Limb (tissue), 2 donors: ENCODE measurements around the gene FAM13B.
"Not testable (repeated sequence)": the region's sequence is repeated elsewhere in the genome, so short reads cannot be mapped to it uniquely, and the experiment has no call there.

ENCODE experiments used
- DNase-seq, 2 donors: peaks; one replicate each; pipeline ENCODE4 v3.0.0-alpha.2; 2016; ENCODE audit errors: extremely low spot score in 2 of 2

Gene FAM13B

DNA sequence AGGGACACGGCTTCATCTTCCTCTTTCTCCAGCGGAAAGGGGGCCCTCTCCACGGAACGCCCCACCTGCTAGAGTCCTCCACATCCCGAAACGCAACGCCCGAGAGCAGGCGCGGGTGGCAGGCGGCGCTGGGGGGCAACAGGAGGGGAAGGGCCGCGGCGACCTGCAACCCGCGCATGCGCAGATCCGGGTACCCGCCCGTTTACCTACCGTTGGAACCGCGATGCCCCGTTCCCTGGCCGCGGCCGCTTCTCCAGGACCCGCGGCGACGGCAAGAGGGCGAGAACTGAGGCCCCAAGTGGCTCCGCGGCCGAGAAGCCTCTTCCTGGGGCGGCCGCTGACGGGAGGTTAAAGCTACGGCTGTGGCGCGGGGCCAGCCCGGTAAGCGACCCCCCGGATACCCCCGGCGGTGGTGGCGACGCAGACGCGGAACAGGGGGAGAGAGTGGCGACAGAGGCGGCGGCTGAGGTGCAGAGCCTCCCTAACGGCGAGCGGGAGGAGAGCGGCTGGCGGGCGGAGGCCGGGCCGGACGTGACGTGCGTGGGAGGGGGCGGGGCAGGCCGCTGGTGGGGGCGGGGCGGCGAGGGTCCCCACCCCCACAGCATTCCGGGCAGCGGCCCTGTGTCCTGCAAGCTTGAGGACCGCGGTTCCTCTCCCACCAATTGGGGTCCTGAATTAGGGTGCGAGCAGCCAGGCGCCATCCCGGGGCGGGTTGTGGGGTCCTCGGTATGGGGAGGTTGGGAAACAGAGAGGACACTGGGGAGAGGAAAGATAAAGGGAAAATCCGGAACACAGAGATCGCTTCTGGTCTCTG lies at the start of gene FAM13B:
Gene FAM13B, minus strand, starts transcription at position 508 of the 814 bp plus-strand sequence. CDS start 13,968 bp downstream, outside the sequence.
- DNase-seq = peak; percentile 84 to 95

DNA sequence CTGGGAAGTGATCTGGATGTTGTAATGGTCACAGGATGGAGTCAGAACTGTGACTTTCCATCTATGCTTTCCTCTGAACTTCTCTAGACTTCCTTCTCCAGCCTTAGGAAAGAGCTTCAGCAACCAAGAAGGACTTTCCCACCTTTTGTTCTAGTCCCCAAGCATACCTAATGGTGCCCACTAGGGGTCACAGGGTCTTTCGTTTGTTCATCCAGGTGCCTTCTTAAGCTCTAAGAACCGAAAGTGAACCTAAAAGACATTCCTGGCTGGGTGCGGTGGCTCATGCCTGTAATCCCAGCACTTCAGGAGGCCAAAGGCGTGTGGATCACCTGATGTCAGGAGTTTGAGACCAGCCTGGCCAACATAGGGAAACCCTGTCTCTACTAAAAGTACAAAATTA lies 49.2 kb upstream of the FAM13B start:
- no peak for DNase-seq

DNA sequence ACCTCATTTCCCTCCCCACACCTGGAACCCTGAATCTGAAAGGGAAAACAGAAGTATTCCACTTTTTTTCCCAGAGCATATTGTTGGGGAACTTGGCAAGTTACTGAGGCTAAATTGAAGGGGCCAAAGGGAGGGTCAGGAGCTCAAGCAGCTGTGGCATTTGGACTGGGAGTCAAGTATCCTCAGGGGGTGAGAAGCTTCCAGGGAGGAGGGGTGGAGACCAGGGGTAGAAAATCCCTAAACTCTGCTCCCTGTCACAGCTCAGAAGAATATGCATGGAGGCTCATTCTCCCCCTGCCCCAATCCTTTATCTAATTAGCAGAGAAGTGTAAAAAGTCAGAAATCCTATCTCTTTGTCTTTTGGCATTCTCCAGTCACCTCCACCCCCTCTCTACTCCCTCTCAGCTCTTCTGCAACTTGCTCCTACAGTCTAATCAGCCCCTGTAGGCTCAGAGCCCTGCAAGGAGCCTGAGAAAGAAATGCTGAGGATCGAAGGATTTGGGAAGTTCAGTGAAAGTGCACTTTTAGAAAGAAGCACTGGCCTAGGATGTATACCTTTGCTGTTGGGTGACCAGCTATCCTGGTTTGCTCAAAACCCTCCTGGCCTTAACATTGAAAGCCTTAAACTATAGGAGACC lies 45.2 kb upstream of the FAM13B start:
- no peak for DNase-seq

DNA sequence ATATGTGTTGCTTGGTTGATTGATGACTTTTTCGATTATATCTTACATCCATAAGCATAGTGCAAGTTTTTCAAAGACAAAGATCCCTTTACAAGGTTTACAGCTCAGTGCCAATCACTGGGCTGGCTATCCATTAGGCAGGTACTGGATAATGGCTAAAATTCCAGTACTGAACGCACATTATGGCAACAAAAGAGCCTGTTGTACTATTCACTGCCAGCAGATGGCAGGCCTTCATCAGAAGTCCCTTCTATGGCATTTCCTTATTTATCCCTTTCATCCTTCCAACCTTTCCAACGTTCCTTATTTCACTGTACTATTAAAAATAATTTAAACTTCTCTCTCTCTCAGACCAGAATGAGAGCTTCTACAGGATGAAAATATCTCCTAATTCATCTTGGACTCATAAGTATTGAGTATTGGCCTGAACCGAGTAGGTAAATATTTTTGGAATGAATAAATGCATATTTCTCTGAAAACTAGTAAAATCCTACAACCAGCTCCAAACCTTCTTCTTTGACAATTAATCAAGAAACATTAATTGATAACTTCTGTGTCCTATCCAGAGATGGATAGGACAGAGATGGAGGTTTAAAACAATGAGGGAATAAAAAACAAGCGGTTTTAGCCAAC lies 44.3 kb upstream of the FAM13B start:
- peak; percentile 64 to 65 for DNase-seq

DNA sequence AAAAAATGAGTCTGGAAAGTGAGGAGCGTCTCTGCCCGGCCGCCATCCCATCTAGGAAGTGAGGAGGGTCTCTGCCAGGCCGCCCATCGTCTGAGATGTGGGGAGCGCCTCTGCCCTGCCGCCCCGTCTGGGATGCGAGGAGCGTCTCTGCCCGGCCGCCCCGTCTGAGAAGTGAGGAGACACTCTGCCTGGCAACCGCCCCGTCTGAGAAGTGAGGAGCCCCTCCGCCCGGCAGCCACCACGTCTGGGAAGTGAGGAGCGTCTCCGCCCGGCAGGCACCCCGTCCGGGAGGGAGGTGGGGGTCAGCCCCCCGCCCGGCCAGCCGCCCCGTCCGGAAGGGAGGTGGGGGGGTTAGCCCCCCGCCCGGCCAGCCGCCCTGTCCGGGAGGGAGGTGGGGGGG lies 37.1 kb upstream of the FAM13B start:
- DNase-seq = not testable (repeated sequence)

DNA sequence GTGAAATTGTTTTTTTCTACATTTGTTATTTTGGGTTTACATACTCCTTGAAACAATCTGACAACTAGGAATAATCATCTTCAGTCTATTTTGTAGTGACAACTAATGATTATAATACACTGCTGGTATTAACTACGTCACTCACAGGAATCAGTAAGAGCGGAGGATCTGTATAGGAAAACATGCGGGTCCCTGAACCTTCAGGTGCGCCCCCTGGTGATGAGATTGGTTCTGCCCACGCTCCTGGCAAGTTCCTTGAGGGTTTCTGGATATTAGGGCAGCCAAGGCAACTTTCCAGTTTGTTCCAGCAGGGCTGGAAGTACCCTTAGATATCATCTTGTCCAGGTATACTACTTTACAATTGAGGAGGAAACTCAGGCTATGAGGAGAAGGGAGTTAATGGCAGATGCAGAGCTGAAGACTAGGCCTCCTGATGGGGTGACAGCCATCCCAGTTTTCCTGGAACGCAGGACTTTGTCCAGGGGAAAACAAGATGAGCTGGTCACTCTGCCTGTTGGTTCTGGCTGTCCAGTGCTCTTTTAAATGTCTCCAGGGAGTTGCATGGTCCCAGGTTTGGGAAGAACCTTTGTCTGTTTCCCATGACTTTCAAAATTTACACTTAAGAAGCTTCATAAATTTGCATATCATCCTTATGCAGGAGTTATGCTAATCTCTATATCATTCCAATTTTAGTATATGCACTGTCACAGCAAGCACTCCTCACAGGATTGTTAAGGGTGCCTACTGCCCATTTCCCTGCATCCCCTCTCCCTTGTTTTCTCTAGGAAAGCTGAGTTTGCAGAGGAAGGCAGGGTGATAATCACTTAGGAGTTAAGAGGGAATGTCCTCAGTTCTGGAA lies 36.1 kb upstream of the FAM13B start:
- DNase-seq = peak in 1 of 2 donors; percentile 55

DNA sequence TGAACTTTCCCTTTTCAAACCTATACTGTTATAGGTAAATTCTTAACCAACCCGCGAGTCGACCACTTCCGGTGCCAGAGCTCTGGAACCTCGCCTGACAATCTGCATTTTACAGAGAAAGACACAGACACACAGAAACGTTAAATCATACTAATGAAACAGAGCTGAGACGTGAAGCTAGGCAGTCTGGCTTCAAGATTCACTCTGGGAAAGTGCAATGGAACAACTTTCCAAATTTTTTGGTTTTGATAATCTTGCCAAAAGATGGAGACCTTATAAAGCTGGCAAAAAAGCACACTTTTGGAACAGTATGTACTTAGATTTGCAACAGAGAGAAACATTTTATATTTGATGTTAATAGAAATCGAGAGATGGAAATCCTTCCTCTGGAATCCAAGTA lies 35.1 kb upstream of the FAM13B start:
- DNase-seq = no peak

DNA sequence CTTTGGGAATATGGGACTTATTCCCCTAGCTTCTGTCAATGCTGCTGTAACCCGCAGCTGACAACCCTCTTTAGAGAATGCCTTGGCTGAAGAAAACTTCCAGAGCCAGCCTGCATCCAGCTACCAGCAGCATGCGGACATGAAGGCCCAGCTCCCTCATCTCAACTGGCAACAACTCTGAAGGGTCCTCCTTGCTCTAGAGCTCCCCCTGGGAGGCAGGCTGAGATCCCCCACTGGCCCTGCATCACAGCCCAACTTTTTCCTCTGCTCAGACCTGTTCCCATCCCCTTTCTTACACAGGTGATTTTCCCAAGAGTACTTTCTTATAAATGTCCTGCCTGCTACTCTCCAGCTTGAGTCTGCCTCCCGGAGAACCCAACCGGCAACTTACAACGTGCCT lies 32.2 kb upstream of the FAM13B start:
- DNase-seq = no peak

DNA sequence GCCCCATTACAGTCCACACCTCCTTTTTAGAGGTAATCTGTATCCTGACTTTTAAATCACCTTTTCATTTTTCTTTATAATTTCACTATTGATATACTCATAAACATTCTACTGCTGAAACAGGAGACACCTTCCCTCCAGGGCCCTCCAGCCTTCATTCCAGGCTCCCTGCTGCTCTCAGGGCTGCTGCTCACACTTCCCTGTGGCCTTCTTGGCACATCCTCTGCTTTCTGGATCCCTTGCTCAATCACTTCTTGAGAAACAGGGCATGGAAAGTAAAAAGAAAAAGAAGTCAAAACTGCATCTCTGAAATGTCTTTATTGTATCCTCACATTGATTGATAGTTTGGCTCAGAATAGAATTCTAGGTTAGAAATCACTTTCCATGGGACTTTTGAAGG lies 31.6 kb upstream of the FAM13B start:
- DNase-seq = no peak

DNA sequence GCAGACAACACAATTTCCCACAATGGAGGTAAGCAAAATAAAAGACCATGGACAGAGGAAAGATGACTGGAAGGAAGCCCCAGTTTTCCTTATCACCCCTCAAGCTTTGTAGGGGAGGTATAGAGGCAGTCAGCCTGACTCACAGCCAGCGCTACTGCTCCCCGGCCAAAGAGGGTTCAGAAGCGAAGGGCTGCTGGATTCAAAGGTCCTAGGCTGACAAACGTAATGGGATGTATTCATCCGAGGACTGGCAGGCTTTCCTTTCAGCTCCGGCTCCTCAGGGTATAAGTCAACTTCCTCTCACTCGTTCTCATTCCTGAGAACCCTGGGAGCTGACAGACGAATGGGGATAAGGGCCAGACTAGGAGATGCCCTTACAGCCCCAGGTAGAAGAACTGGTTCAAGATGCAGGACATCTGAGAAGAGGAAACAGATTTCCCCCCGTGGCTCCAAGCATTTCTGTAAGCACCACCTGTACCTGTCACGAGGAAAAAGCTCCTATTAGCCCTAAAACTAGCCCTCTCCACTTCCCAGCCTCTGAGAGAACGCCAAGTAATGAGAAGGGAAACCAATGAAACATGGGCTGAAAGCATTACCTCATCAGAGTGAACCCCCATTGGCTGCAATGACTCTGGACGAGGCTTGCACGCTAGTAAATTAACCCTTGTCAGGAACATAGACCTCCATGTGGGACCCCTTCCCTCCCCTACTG lies 22.1 kb upstream of the FAM13B start:
- peak in 1 of 2 donors; percentile 27 for DNase-seq

DNA sequence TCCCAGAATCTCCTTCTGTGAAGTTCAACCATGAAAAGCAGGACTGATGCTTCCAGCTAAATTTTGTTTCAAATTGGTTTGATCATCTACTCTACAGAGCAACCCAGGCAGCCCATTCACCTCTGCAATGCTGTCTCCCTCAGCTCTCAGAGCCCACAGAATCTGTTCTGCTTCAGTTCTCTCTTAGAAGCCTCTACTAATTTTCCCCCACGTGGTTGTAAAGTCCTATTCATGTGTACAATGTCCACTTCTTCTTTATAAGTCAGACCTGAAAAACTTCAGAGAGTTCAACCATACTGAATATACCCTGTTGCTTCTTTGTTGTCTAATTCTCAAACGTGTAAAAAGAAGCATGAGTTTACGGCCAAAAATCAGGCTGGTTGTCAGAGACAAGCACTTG lies 21.3 kb upstream of the FAM13B start:
- DNase-seq = no peak

DNA sequence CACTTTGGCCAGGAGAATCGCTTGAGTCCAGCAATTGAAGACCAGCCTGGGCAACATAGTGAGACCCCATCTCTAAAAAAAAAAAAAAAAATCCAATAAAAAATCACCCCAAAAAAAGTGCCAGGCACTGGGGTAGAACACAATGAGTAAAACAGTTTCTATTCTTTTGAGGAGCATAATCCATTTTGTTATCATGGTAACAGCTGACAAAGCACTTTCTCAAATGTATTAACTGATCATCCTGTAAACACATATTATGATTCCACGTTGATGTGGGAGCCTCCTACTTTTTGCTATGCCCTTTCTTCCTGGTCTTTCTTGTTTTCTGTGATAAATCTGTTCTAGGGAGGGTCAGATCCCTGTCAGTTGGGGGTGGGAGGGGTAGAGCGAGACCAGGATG lies 20.7 kb upstream of the FAM13B start:
- DNase-seq = no peak

DNA sequence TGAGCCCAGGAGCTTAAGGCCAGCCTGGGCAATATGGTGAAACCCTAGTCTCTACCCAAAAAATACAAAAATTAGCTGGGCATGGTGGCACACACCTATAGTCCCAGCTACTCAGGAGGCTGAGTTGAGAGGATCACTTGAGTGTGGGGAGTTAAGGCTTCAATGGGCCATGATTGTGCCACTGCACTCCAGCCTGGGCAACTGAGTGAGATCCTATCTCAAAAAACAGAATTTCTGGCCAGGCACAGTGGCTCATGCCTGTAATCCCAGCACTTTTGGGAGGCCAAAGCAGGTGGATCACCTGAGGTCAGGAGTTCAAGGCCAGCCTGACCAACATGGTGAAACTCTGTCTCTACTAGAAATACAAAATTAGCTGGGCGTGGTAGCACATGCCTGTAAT lies 19.8 kb upstream of the FAM13B start:
- not testable (repeated sequence) for DNase-seq

DNA sequence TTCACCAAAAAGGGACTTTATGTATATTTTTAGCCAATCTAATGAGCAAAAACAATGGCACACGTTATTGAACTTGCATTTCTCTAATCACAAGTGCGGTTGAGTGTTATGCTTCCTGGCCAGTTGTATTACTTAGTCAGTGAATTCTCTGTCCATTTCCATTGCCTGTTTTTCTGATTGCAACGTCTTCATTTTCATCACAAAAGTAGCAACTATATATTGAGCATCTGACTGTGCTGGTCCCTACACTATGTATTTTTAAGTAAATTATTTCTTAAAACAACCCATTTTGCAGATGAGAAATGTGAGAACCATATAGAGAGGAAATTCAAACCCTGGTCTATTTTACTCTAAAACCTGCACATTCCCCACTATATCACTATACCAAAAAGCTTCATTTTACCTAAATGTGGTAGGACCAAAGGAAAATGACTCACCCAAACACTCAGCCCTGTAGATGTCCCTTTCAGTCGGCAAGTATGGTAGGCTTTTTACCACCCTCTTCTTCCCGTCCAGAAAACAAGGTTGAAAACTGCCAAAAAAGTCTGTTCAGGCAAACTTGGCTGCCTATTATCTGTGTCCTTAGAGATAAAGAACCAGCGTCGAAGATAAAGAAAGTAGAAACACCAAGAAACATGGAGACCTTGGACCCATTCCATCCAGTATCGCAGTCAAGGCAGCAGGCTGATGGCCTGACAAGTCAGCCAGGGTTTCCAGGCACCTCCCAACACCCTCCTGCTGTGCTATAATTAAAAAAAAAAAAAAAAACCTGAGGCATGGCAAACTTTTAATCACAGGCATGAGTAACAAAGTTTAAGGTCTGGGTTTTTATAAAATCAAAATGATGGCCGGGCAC lies 18.8 kb upstream of the FAM13B start:
- DNase-seq = no peak

DNA sequence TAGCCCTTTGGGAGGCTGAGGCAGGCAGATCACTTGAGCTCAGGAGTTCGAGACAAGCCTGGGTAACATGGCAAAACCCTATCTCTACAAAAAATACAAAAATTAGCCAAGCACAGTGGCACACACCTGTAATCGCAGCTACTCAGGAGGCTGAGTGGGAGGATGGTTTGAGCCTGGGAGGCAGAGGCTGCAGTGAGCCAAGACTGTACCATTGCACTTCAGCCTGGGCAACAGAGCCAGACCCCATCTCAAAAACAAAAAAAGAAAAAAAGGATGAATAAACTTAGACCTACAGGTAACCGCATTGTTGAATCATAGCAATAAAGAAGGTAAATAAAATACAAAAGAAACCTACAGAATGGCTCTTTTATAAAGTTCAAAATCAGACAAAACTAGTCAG lies 12.4 kb upstream of the FAM13B start:
- DNase-seq = not testable (repeated sequence)

DNA sequence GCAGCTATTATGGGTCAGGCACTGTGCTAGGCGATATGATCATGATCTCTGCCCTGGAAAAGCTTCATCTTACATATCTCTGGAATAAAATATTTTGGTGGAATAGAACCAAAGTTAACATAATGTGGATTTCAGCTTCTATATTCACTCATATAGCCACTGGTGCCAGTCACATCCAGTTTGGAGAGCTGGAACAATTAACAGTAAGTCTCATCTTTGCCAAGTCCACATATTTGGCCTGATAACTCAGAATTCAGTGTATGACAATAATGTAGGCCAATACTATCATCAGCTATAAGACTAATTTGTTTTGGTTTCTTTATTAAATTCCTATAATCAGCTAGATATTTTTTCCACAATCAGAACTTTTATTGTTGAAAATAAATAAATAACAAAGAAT lies 5.9 kb upstream of the FAM13B start:
- DNase-seq = no peak

DNA sequence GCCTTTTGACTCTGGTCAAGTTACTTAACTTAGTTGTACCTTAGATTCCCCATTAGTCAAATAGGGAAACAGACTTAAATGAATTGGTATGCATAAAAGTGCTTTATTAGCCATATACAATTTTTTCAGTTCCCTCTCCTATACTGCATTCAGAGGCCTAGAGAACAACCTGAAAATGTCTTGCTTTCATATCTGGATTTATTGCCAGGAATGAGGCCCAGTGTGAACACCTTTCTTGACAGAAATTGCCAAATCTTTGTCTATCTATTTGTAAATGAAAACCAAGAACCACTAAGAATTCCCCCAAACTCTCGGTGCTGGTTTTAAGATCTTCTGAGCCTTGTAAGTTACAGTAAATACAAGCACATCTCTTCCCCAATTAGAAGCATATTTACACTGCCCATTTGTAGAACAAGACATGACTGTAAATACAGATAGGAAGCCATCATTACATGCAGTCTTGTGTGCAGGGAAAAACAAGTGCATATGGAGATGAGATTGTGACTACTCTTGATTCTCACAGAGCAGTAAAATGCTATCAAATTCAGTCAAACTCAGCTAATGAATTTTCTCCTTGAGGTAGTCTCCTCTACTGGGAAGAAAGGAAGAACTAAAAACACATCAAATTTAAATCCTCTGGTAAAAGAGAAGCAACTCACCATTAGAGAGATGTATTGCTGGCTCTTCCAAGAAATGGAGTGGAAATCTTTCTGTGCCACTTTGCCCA lies 5.2 kb upstream of the FAM13B start:
- no peak for DNase-seq

DNA sequence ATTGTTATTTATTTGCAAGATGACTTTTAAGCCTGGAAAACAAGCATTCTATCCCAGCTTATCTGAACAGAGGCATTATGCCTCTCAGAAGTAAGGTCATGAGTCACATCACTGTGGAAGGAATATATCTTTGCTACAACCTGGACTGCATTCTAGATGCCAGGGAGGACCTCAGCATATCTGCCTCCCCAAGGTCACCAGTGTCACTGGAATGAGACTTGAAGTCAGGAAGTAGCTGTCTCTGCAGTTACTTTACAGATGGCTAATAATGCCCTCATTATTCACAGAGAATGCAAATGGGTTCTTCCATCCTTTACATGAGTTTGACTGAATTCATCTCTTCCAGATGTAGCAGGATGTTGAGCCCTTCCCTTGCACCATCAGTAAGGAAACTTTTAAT lies 4.4 kb upstream of the FAM13B start:
- no peak for DNase-seq
